GM23338 (cell line): ENCODE data around the gene MICAL2. TPM values are rescaled to one million over a fixed set of nuclear protein-coding genes. Genes with fewer than 3 reads are reported as not detected.

Source experiments
- ATAC-seq: fragments of 200-7000 bp; cut with Tn5 transposase; 3 replicates; pipeline ENCODE4 v1.9.1; 2020
- DNase-seq: peaks from one replicate; pipeline ENCODE4 v3.0.0-alpha.2; 2015; ENCODE audit warnings: low spot score
- H2AFZ ChIP-seq: fragments of 200-600 bp; sonication (generic); 2 replicates; pipeline ENCODE4 v1.8.0; 2016; ENCODE audit warnings: antibody characterized with exemption, mild to moderate bottlenecking, moderate library complexity
- H3F3A ChIP-seq: fragments of 200-600 bp; sonication (generic); replicated peaks from 2 replicates; pipeline ENCODE4 v1.8.0; 2017; ENCODE audit warnings: antibody characterized with exemption, mixed run types, low read depth
- H3K27ac ChIP-seq: fragments of 200-600 bp; sonication (generic); 2 replicates; pipeline ENCODE4 v1.6.1; 2016; ENCODE audit warnings: low read depth
- H3K27me3 ChIP-seq: fragments of 200-600 bp; sonication (generic); 2 replicates; pipeline ENCODE4 v1.8.0; 2016; ENCODE audit warnings: mild to moderate bottlenecking, mixed run types, moderate library complexity; ENCODE audit not compliant: insufficient read depth
- H3K36me3 ChIP-seq: fragments of 200-600 bp; sonication (generic); 2 replicates; pipeline ENCODE4 v1.8.0; 2016; ENCODE audit warnings: mild to moderate bottlenecking; ENCODE audit not compliant: insufficient read depth
- H3K4me1 ChIP-seq: fragments of 200-600 bp; sonication (generic); 2 replicates; pipeline ENCODE4 v1.8.0; 2016; ENCODE audit warnings: mild to moderate bottlenecking, moderate library complexity; ENCODE audit not compliant: insufficient read depth
- H3K4me2 ChIP-seq: fragments of 200-600 bp; sonication (generic); 2 replicates; pipeline ENCODE4 v1.7.1; 2017; ENCODE audit warnings: mixed run types
- H3K4me3 ChIP-seq: fragments of 200-600 bp; sonication (generic); 2 replicates; pipeline ENCODE4 v1.6.1; 2016; ENCODE audit warnings: mixed run types
- H3K79me2 ChIP-seq: fragments of 200-600 bp; sonication (generic); replicated peaks from 2 replicates; pipeline ENCODE4 v1.8.0; 2017; ENCODE audit warnings: mild to moderate bottlenecking; ENCODE audit not compliant: insufficient read depth
- H3K9me2 ChIP-seq: fragments of 200-600 bp; sonication (generic); 2 replicates; pipeline ENCODE4 v1.8.0; 2017; ENCODE audit not compliant: insufficient read depth
- H4K20me1 ChIP-seq: fragments of 200-600 bp; sonication (generic); replicated peaks from 2 replicates; pipeline ENCODE4 v1.8.0; 2017; ENCODE audit warnings: mild to moderate bottlenecking; ENCODE audit not compliant: insufficient read depth
- H3K27ac Mint-ChIP-seq: 2 replicates; pipeline ENCODE4 v1.8.0; 2020; ENCODE audit warnings: inconsistent platforms, mild to moderate bottlenecking, moderate library complexity, mixed read lengths
- H3K27me3 Mint-ChIP-seq: 3 replicates; pipeline ENCODE4 v1.8.0; 2022; ENCODE audit warnings: low read depth, mild to moderate bottlenecking, moderate library complexity, mixed read lengths, inconsistent platforms; ENCODE audit not compliant: insufficient read depth, poor library complexity
- H3K36me3 Mint-ChIP-seq: 3 replicates; pipeline ENCODE4 v1.8.0; 2021; ENCODE audit warnings: low read depth, mild to moderate bottlenecking, inconsistent platforms, moderate library complexity, mixed read lengths
- H3K4me1 Mint-ChIP-seq: 3 replicates; pipeline ENCODE4 v1.8.0; 2020; ENCODE audit warnings: mild to moderate bottlenecking, inconsistent platforms, mixed read lengths
- H3K4me3 Mint-ChIP-seq: 3 replicates; pipeline ENCODE4 v1.8.0; 2021; ENCODE audit warnings: moderate library complexity, mild to moderate bottlenecking, inconsistent platforms, mixed read lengths
- H3K9me3 Mint-ChIP-seq: 3 replicates; pipeline ENCODE4 v1.8.0; 2020; ENCODE audit warnings: moderate library complexity, mild to moderate bottlenecking, inconsistent platforms, mixed read lengths
- CREB1 ChIP-seq: fragments of 250-450 bp; sonication (Bioruptor Pico); IDR thresholded peaks from 2 replicates; pipeline ENCODE4 v1.5.0; 2020; ENCODE audit warnings: low read depth, mild to moderate bottlenecking, moderate library complexity
- CTCF ChIP-seq, 2 experiments: fragments of 200-600 bp in 1 of 2; sonication (generic) in 1 of 2; conservative IDR thresholded peaks; 2 replicates each; pipeline versions ENCODE4 v1.5.1 to v1.6.1; 2016 to 2017; ENCODE audit warnings: antibody characterized with exemption in 2 of 2, low read depth in 2 of 2, mild to moderate bottlenecking in 2 of 2, moderate library complexity in 1 of 2
- ETS1 ChIP-seq: IDR thresholded peaks from 2 replicates; pipeline ENCODE4 v1.6.1; 2016; ENCODE audit warnings: antibody characterized with exemption
- EZH2 ChIP-seq: fragments of 200-600 bp; sonication (generic); IDR thresholded peaks from one replicate; pipeline ENCODE4 v1.8.0; 2017; ENCODE audit warnings: antibody characterized with exemption, mild to moderate bottlenecking, low read depth; ENCODE audit not compliant: unreplicated experiment
- EZH2phosphoT487 ChIP-seq: fragments of 200-600 bp; sonication (generic); IDR thresholded peaks from one replicate; pipeline ENCODE4 v1.8.1; 2018; ENCODE audit warnings: antibody characterized with exemption; ENCODE audit not compliant: unreplicated experiment
- JUNB ChIP-seq: IDR thresholded peaks from one replicate; pipeline ENCODE4 v1.6.1; 2016; ENCODE audit warnings: antibody characterized with exemption; ENCODE audit not compliant: unreplicated experiment
- NANOG ChIP-seq: IDR thresholded peaks from 2 replicates; pipeline ENCODE4 v1.6.1; 2016; ENCODE audit warnings: antibody characterized with exemption, borderline replicate concordance
- POLR2AphosphoS5 ChIP-seq: IDR thresholded peaks from 2 replicates; pipeline ENCODE4 v1.6.1; 2016; ENCODE audit warnings: antibody characterized with exemption, low read depth
- REST ChIP-seq: IDR thresholded peaks from one replicate; pipeline ENCODE4 v1.6.1; 2018; ENCODE audit warnings: antibody characterized with exemption; ENCODE audit not compliant: unreplicated experiment
- ZNF114 ChIP-seq: fragments of 250-450 bp; sonication (Bioruptor Pico); IDR thresholded peaks from 2 replicates; pipeline ENCODE4 v1.5.0; 2020; ENCODE audit warnings: mild to moderate bottlenecking, moderate library complexity
- ZNF331 ChIP-seq: fragments of 250-450 bp; sonication (Bioruptor Pico); IDR thresholded peaks from 2 replicates; pipeline ENCODE4 v1.5.0; 2020; ENCODE audit warnings: low read depth, mild to moderate bottlenecking, moderate library complexity
- polyA plus RNA-seq: library from polyadenylated mRNA; unstranded; fragments of >200 nt; fragmentation: Nextera tagmentation; extraction: Ambion mirVana; gene quantifications from 2 replicates; pipeline ENCODE4 v1.2.1, GENCODE V29; 2016
- total RNA-seq: library from RNA; depleted of rRNA; stranded (reverse); fragments of >200 nt; shearing (Covaris generic); gene quantifications from 2 replicates; pipeline ENCODE4 v1.2.3, GENCODE V29; 2014

The MICAL2 gene
- total and polyA plus RNA-seq, 2 experiments from 2014 or later, result 0.66 to 1.4 TPM

- no peak overlapping the region for H3K27ac Mint-ChIP-seq
- Histone ChIP-seq H3K4me2 (no peak overlapping the region), H3K79me2 (no peaks in the 10 kb centered on the region), H3K9me2 (no peaks in the 10 kb centered on the region), H4K20me1 (no peaks in the 10 kb centered on the region), H3K36me3 (no peaks in the 10 kb centered on the region), H3K27ac (no peak overlapping the region), H2AFZ (no peak overlapping the region), H3K4me1 (no peaks in the 10 kb centered on the region; the same call in 1 of the 2 replicates), H3F3A (no peaks in the 10 kb centered on the region), H3K4me3 (no peak overlapping the region), H3K27me3 (no peaks in the 10 kb centered on the region)
- H3K9me3 Mint-ChIP-seq, result 0 out of 3 replicates have a peak, but pooled peaks cover 2% of the 10 kb centered on the region
- no peak overlapping the region for H3K4me3 Mint-ChIP-seq
- H3K36me3 Mint-ChIP-seq, result no peaks in the 10 kb centered on the region; the same call in 2 of the 3 replicates
- H3K4me1 Mint-ChIP-seq, result peaks cover 7% of the 10 kb centered on the region
- TF ChIP-seq JUNB (no peak), ZNF114 (no peak), REST (no peak), CREB1 (CRISPR knock-in tag) (no peak), EZH2 (no peak)
- H3K27me3 Mint-ChIP-seq, result peaks cover 7% of the 10 kb centered on the region
- no peak for ATAC-seq
- DNase-seq, result no peak
Observed at GRCh38 chr11:12291766-12292165, 181.4 kb downstream of the MICAL2 start.

- H3K4me1 ChIP-seq, result no peaks in the 10 kb centered on the region; the same call in 1 of the 2 replicates
- Mint-ChIP-seq H3K27ac (no peak overlapping the region), H3K9me3 (0 out of 3 replicates have a peak, but pooled peaks cover 2% of the 10 kb centered on the region)
- no peak for TF ChIP-seq ETS1
- no peak for TF ChIP-seq EZH2phosphoT487
- TF ChIP-seq ZNF114, result no peak
- no peak for TF ChIP-seq CREB1 (CRISPR knock-in tag)
- TF ChIP-seq NANOG, result no peak
- TF ChIP-seq JUNB, result no peak
- TF ChIP-seq EZH2, result no peak
- no peak for TF ChIP-seq POLR2AphosphoS5
- TF ChIP-seq CTCF (conservative IDR thresholded peaks at IDR 0.05; ENCODE audit: low read depth in 2 of 2), result no peak
- TF ChIP-seq ZNF331, result no peak
- TF ChIP-seq REST, result no peak
Observed at GRCh38 chr11:12292766-12293165, 182.4 kb downstream of the MICAL2 start.

More at GRCh38 chr11:12292766-12293165, 182.4 kb downstream of the MICAL2 start:
- H3F3A ChIP-seq, result no peaks in the 10 kb centered on the region
- Mint-ChIP-seq H3K36me3 (no peaks in the 10 kb centered on the region; the same call in 2 of the 3 replicates), H3K27me3 (peaks cover 4% of the 10 kb centered on the region), H3K4me1 (peaks cover 4% of the 10 kb centered on the region), H3K4me3 (no peak overlapping the region)
- H3K27me3 ChIP-seq, result no peaks in the 10 kb centered on the region
- no peak overlapping the region for H3K4me3 ChIP-seq
- no peak overlapping the region for H3K4me2 ChIP-seq
- no peak overlapping the region for H3K27ac ChIP-seq
- DNase-seq (no peak), ATAC-seq (no peak)
- H3K79me2 ChIP-seq, result no peaks in the 10 kb centered on the region
- no peak overlapping the region for H2AFZ ChIP-seq
- H3K36me3 ChIP-seq, result no peaks in the 10 kb centered on the region
- no peaks in the 10 kb centered on the region for H4K20me1 ChIP-seq
- no peaks in the 10 kb centered on the region for H3K9me2 ChIP-seq
